Heart right ventricle (tissue), 16 donors: Measurements from ENCODE around the gene SRMS. TPM values are rescaled to one million over a fixed set of nuclear protein-coding genes. Genes with fewer than 3 reads are reported as not detected.

Experiments used
- ATAC-seq, 8 donors: fragments of 200-7000 bp; cut with Tn5 transposase; one replicate each; pipeline ENCODE4 v1.9.1; 2020; ENCODE audit warnings: mild to moderate bottlenecking in 8 of 8, moderate library complexity in 8 of 8, moderate number of reproducible peaks in 1 of 8
- DNase-seq, 2 donors: peaks; one replicate each; pipeline ENCODE4 v3.0.0-alpha.2; 2020
- H3K27ac ChIP-seq, 10 donors: fragments of 200-600 bp; sonication (generic) in 2 of 10; one replicate each; pipeline versions ENCODE4 v1.5.0 to v1.8.0; 2020 to 2022; ENCODE audit warnings: mild to moderate bottlenecking in 3 of 10
- H3K27me3 ChIP-seq, 7 donors: fragments of 200-600 bp; one replicate each; pipeline ENCODE4 v1.8.0; 2021 to 2022; ENCODE audit warnings: mild to moderate bottlenecking in 2 of 7
- H3K36me3 ChIP-seq, 9 donors: fragments of 200-600 bp; sonication (generic) in 1 of 9; one replicate each; pipeline versions ENCODE4 v1.5.0 to v1.8.0; 2020 to 2022; ENCODE audit warnings: mild to moderate bottlenecking in 2 of 9
- H3K4me1 ChIP-seq, 9 donors: fragments of 200-600 bp; sonication (generic) in 1 of 9; one replicate each; pipeline versions ENCODE4 v1.5.0 to v1.8.0; 2020 to 2022; ENCODE audit warnings: mild to moderate bottlenecking in 4 of 9
- H3K4me3 ChIP-seq, 10 donors: fragments of 200-600 bp; sonication (generic) in 2 of 10; one replicate each; pipeline versions ENCODE4 v1.5.0 to v1.8.0; 2020 to 2022; ENCODE audit warnings: mild to moderate bottlenecking in 7 of 10, moderate library complexity in 2 of 10
- H3K9me3 ChIP-seq, 11 donors: fragments of 200-600 bp in 10 of 11; sonication (generic) in 2 of 11; one replicate each; pipeline versions ENCODE4 v1.5.0 to v1.8.0; 2013 to 2022; ENCODE audit warnings: mild to moderate bottlenecking in 2 of 11, control low read depth in 1 of 11, moderate library complexity in 1 of 11
- WGBS, 2 donors: extraction: QIAGEN DNeasy Blood & Tissue Kit; methylation state at CpG; one replicate each; pipeline ENCODE4 v1.1.7; 2013; ENCODE audit warnings: inconsistent platforms in 1 of 2; 5-methylcytosine and 5-hydroxymethylcytosine counted together
- intact Hi-C, 10 donors: fragments of 100-400 bp; cut with DNase I; formaldehyde crosslinking; loops; one replicate each; pipeline versions ENCODE4 v1.11.1 to v1.14.2; 2022
- polyA plus RNA-seq, 2 donors: library from polyadenylated mRNA; stranded (reverse); fragments of 200-250 nt; gene quantifications; one replicate each; pipeline ENCODE4 v1.2.3, GENCODE V29; 2013
- total RNA-seq, 10 donors: library from RNA; stranded (reverse); fragmentation: NEBNext Ultra II Directional in 3 of 10; extraction: Animal tissue kit (Norgen Biotek cat#: 25700) in 3 of 10; gene quantifications; one replicate each; pipeline versions ENCODE4 v1.2.1 to v1.2.4, GENCODE V29; 2021 to 2023
- TF ChIP-seq, protein P1 (sequence below), 9 donors: fragments of 200-600 bp; sonication (generic) in 2 of 9; IDR thresholded peaks; one replicate each; pipeline versions ENCODE4 v1.5.0 to v1.8.0; 2021 to 2022; ENCODE audit warnings: antibody characterized with exemption in 9 of 9, mild to moderate bottlenecking in 5 of 9, moderate library complexity in 1 of 9
- donor health status: Arrhythmogenic right ventricular cardiomyopathy.
- donor health status: ischemic (EF 13 %, LVEDD 7.1; RV severe dilation, severe dysfunction).
- donor health status: healthy with polysubstance abuse.
- donor health status: DM: no; HTN: yes; CAD: no.
- donor health status: DM: no; HTN: no; CAD: no.
- donor health status: ischemic (EF 25% LVEDD 6.9; RV normal size, moderate dysfunction).
- donor health status: ischemic (EF 25% LVEDD 5.7; RV mildly dilated, moderate dysfunction).
- donor health status: healthy.
- donor health status: DM: yes; HTN: yes; CAD: no.
- donor health status: Ischemic cardiomyopathy.
- donor health status: ischemic (EF 35%, LVEDD 5.7; RV mildly dilated, moderate dysfunction).
- donor health status: nonischemic (EF 11% LVEDD 7.7; RV severe dilation, severe dysfunction).
- donor health status: DM: yes; HTN: yes; CAD: no.
- donor health status: PGD.
- donor health status: ischemic (EF 29% LVEDD 5.4; RV normal size, mild dysfunction).
- donor health status: nonischemic (EF 23%, LVEDD 6.1; RV moderate dilation, normal function).

SRMS gene
- total and polyA plus RNA-seq, 12 donors = not detected

GRCh38 chr20:63552481-63553249 is 5.1 kb upstream of the SRMS start:
- Histone ChIP-seq H3K4me3 (no peak overlapping the region), H3K36me3 (peaks cover 0 to 2% (median 0%) of the 10 kb centered on the region in 9 donors), H3K4me1 (peaks cover 0 to 19% (median 10%) of the 10 kb centered on the region in 9 donors), H3K9me3 (no peaks in the 10 kb centered on the region), H3K27me3 (peaks cover 0 to 60% (median 24%) of the 10 kb centered on the region in 7 donors), H3K27ac (peak overlapping the region in 1 of 10 donors; percentile 21)
- DNase-seq (no peak), ATAC-seq (no peak)
- WGBS, 2 donors = 44 to 47% methylated on average over 15 of the region's 15 CpGs
- intact Hi-C loops = loop anchor here in 1 of 10 donors (5.0 kb wide), 1 partner anchor 405 kb away; the partner anchor contains the start of gene UCKL1
- TF ChIP-seq, protein P1, sequence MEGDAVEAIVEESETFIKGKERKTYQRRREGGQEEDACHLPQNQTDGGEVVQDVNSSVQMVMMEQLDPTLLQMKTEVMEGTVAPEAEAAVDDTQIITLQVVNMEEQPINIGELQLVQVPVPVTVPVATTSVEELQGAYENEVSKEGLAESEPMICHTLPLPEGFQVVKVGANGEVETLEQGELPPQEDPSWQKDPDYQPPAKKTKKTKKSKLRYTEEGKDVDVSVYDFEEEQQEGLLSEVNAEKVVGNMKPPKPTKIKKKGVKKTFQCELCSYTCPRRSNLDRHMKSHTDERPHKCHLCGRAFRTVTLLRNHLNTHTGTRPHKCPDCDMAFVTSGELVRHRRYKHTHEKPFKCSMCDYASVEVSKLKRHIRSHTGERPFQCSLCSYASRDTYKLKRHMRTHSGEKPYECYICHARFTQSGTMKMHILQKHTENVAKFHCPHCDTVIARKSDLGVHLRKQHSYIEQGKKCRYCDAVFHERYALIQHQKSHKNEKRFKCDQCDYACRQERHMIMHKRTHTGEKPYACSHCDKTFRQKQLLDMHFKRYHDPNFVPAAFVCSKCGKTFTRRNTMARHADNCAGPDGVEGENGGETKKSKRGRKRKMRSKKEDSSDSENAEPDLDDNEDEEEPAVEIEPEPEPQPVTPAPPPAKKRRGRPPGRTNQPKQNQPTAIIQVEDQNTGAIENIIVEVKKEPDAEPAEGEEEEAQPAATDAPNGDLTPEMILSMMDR (IDR thresholded peaks at IDR 0.05) = no peak

DNA sequence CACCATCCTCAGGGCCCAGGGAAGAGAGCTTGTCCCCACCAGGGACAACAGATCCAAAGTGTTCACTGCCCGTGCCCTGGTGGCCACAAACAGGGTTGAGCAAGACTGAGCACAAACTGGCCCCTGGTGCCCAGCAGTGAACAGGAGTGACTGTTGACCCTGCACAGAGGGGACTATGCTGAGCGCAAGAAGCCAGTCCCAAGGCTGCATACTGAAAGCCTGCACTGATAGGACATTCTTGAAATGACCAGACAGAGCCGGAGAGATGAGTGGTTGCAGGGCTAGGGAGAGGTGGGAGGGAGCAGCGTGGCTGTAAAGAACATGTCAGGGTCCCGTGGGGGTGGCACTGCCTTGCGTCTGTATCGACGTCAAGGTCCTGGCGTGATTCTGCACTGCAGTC is 3.5 kb upstream of the SRMS start:
- DNase-seq = no peak
- Histone ChIP-seq H3K4me1 (peaks cover 0 to 19% (median 10%) of the 10 kb centered on the region in 9 donors), H3K9me3 (no peaks in the 10 kb centered on the region), H3K36me3 (no peaks in the 10 kb centered on the region), H3K27ac (no peak overlapping the region), H3K4me3 (no peak overlapping the region), H3K27me3 (peaks cover 0 to 75% (median 31%) of the 10 kb centered on the region in 7 donors)
- 31 to 35% methylated on average over 9 of the region's 9 CpGs for WGBS, 2 donors
- no peak for ATAC-seq
- TF ChIP-seq, protein P1 (IDR thresholded peaks at IDR 0.05) = no peak
- intact Hi-C loops = loop anchor here in 1 of 10 donors (5.0 kb wide), 1 partner anchor 406 kb away; the partner anchor contains the start of gene UCKL1

GRCh38 chr20:63549679-63550282 is 2.2 kb upstream of the SRMS start:
- 84% methylated on average over 18 of the region's 18 CpGs for WGBS, 2 donors
- H3K27me3 ChIP-seq = peaks cover 0 to 84% (median 31%) of the 10 kb centered on the region in 7 donors
- intact Hi-C loops = loop anchor here in 2 of 10 donors (5.0 to 10.0 kb wide), 2 partner anchors 335 to 408 kb away; partner anchors contain the start of gene UCKL1 (in 1 of the 2)

GRCh38 chr20:63549019-63549418 is 1.5 kb upstream of the SRMS start:
- intact Hi-C loops = loop anchor here in 1 of 10 donors (10.0 kb wide), 1 partner anchor 336 kb away; no protein-coding TSS in a partner anchor

More at GRCh38 chr20:63549679-63550282, 2.2 kb upstream of the SRMS start:
- Histone ChIP-seq H3K36me3 (no peaks in the 10 kb centered on the region), H3K27ac (no peak overlapping the region), H3K9me3 (no peaks in the 10 kb centered on the region), H3K4me1 (peaks cover 0 to 19% (median 10%) of the 10 kb centered on the region in 9 donors), H3K4me3 (no peak overlapping the region)
- TF ChIP-seq, protein P1 (IDR thresholded peaks at IDR 0.05) = no peak
- ATAC-seq (no peak), DNase-seq (no peak)

More at GRCh38 chr20:63549019-63549418, 1.5 kb upstream of the SRMS start:
- TF ChIP-seq, protein P1 (IDR thresholded peaks at IDR 0.05) = no peak
- DNase-seq (no peak), ATAC-seq (no peak)
- Histone ChIP-seq H3K36me3 (no peaks in the 10 kb centered on the region), H3K27me3 (peaks cover 0 to 78% (median 31%) of the 10 kb centered on the region in 7 donors), H3K4me3 (no peak overlapping the region), H3K4me1 (peaks cover 0 to 13% (median 6%) of the 10 kb centered on the region in 9 donors), H3K27ac (no peak overlapping the region), H3K9me3 (no peaks in the 10 kb centered on the region)
- 29 to 40% methylated on average over 9 to 25 of the region's 25 CpGs for WGBS, 2 donors
